Activated CD4-positive, alpha-beta T cell treated with anti-CD3 and anti-CD28 coated beads for 4 hours (primary cell): ENCODE data around the gene DPP6.

Source experiments
- DNase-seq, 2 donors: peaks; one replicate each; pipeline ENCODE4 v3.0.0-alpha.2; 2020

DPP6 gene

GRCh38 chr7:154424350-154424749, 372.2 kb downstream of the DPP6 start:
- DNase-seq, result no peak

DNA sequence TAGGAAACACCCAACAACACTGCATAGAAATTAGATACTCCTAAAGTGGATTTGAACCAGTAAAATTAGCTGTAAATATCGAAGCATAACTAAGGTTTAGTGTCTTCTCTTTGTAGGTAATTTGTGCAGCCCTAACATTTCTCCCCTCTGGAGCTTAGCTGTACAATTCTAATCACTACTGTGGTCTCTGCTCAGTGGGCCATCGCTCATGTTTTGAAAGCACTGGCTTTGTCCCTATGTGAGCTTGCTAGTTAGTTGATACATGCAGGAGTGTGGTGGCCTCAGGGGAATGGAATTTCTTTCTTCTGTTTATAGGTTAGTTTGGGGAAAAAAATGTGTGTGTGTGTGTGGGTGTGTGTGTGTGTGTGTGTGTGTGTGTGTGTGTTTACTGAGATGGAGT, 373.1 kb downstream of the DPP6 start:
- DNase-seq, result no peak

- DNase-seq, result no peak
Measured at GRCh38 chr7:154426778-154427177, 374.6 kb downstream of the DPP6 start.

GRCh38 chr7:154427533-154427932, 375.3 kb downstream of the DPP6 start:
- DNase-seq, result no peak

DNA sequence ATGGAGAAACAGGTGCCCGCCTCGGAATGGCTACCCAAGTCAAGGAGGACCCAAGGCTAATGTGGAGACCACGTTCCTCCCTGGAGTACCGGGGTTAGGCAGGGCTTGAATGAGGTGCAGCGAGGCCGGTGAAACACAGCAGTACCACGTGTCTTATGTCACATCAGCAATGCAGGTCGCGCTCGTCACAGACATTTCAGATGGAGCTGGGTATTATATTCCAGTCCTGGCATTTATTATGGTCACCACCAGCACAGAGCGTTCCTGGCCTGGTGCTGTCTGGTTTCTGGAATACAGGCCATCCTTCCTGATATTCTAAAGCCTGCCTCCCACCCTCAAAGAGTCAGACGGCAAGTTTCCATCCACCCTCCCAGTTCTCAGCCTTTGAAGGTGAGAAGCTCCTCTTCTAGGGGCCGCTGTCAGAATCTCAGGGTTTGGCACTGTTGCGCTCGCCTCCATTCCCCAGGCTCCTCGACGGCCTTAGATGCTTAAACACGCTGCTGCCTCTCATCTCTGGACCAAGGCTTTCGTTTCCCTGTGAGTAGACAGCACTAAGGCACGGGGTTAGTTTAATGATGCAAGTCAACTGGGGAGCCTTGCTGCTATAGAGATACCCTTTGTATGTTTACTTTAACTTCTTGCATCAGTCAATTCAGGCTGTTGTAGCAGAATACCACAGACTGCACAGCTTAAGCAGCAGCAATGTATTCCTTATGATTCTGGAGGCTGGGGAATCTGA, 377.6 kb downstream of the DPP6 start:
- DNase-seq, result no peak

DNA sequence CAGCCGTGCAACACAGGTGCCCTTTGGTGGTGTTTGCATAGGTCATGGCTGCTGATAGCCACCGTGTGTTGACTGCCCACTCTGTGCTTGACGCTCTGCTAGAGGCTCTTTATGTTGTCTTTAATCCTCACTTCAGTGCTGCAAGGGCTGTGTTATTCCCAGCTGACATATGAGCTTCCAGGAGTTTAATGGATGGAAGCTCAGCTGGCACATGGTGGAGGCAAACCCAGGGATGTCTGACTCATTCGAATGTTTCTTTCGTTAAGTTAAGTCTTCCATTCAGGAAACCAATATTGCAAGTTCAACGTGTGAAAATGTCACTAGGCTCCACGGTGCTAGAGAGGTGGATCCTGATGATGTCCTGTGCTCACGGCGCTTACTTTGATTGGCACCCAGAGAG, 378.4 kb downstream of the DPP6 start:
- no peak for DNase-seq

GRCh38 chr7:154431045-154431444, 378.8 kb downstream of the DPP6 start:
- no peak for DNase-seq

- no peak for DNase-seq
Measured at GRCh38 chr7:154433632-154434598, 381.7 kb downstream of the DPP6 start.

GRCh38 chr7:154436560-154436959, 384.4 kb downstream of the DPP6 start:
- DNase-seq, result no peak

- no peak for DNase-seq
Measured at GRCh38 chr7:154437234-154437633, 385.0 kb downstream of the DPP6 start.

DNA sequence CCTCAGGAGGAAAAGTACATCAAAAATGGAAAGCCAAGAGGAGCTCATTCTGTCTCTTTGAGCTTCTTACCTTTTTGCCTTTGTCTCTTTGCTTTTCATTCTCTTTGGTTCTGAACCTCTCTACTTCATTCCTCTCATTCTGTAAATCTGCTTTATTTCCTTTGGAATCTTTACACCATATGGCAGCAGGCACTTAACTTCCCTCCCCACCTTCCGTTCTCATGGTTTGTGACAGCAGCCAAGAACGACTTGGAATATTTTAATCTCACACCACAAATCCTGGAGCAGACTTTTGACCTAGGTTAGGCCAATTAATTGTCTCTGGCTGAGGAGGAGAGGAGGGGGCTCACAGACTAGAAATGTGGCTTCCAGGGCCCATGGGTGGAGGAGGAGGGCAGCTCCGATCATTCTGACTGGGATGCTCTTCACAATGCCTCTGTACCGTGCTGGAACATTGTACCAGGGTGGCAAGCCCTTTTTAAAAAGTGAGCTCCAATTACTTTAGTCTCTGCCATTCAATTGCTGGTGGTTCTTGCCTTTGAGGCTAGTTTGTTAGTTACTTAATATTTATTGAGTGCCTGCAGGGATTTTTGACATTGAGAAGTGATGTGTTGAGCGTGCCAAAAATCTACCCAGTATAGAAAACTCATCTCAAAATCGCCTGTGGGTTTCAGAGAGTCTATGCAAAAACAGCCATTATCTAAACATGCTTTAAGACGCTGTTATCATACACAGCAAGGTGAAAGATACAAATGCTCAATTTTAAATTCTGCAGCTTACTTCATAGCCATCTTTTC, 386.6 kb downstream of the DPP6 start:
- no peak for DNase-seq

GRCh38 chr7:154440058-154440457, 387.9 kb downstream of the DPP6 start:
- no peak for DNase-seq

GRCh38 chr7:154440651-154441050, 388.5 kb downstream of the DPP6 start:
- no peak for DNase-seq

GRCh38 chr7:154441811-154442210, 389.6 kb downstream of the DPP6 start:
- no peak for DNase-seq

DNA sequence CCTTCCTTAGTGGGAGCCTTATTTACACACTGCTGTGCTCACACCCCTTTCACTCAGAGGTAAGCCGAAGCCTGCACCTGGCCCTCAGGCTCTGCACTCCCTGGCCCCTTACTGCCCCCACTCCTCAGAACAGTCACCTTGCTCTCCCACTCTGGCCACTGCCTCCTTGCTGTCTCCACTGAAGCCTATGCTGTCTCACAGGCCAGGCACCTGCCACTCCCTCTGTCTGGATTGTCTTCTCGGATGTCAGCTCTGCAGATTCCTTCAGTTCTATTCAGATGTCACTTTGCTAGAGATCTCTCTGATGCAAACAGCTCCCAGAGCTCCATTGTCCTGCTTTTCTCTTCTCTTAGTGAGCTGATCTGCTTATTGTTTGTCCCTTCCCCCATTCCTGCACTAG, 390.7 kb downstream of the DPP6 start:
- DNase-seq, result no peak

DNA sequence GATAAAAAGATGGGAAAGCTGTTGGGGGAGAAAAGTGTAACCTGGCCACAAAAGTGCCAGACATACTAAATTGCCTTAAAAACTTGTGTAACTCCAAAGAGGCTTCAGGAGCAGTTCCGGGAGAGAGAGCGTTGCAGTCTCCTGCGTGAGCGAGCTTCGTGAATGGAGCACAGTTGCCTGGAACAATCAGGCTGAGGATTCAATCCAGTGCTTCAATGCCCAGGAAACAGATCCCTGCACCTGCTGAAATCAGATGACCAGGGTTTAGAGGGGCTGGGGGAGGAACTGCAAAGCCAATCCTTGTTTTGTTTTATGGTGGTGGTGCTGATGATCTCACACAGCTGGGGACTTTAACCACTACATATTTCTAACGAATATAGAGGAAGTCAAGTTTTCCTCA, 398.3 kb downstream of the DPP6 start:
- DNase-seq, result no peak

- no peak for DNase-seq
Measured at GRCh38 chr7:154451480-154452457, 399.6 kb downstream of the DPP6 start.

DNA sequence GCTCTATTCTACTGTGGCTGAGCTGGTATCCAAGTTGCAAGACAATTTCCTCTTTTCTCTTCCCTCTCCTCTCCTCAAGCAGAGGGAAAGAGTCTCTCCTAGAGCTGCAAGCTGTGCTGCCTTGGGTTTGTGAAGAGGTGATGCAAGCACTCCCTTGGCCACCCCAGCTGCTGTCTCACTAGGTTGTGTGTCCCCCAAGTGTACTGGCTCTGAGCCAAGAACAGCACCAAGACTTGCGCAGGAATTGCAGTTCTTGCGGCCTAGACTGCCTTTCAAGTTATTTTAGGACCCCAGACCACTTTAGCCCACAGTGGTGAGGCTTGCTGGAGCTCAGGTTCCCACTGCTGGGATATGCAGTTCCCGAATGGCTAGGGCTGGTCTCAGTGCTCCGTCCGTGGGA, 411.6 kb downstream of the DPP6 start:
- no peak for DNase-seq

- DNase-seq, result no peak
Measured at GRCh38 chr7:154469652-154470051, 417.5 kb downstream of the DPP6 start.

- DNase-seq, result no peak
Measured at GRCh38 chr7:154472343-154472742, 420.1 kb downstream of the DPP6 start.

GRCh38 chr7:154473360-154473759, 421.2 kb downstream of the DPP6 start:
- no peak for DNase-seq

- no peak for DNase-seq
Measured at GRCh38 chr7:154474903-154475520, 422.8 kb downstream of the DPP6 start.
